GM18526 (cell line): ENCODE results near the gene TBCD.
A peak's percentile ranks its signal among the peaks of the same experiment; 100 is the strongest.

Experiments
- POLR2A ChIP-seq: IDR thresholded peaks from 3 replicates; pipeline ENCODE4 v1.6.1; 2011; ENCODE audit not compliant: insufficient read length; ENCODE audit errors: extremely low read depth

The TBCD gene

DNA sequence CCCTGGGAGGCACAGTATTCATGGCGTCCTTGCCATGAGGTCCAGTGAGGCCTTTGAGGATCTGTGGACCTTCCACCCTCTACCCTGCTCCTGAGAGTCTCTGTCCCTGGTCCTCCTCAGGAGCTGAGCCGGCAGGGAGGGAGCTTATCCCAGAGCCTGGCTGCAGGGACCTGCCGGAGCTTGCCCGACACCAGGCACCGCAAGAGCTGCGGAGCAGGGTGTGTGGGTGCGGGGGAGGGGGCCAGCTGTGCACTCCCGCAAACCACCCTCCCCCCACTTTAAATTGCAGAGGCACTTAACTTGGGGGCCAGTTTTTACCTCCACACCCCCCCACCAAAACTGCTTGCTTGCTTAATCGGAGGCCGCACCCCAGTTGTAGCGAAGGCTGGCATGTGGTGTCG, 88.6 kb downstream of the TBCD start:
- TF ChIP-seq POLR2A, result no peak

DNA sequence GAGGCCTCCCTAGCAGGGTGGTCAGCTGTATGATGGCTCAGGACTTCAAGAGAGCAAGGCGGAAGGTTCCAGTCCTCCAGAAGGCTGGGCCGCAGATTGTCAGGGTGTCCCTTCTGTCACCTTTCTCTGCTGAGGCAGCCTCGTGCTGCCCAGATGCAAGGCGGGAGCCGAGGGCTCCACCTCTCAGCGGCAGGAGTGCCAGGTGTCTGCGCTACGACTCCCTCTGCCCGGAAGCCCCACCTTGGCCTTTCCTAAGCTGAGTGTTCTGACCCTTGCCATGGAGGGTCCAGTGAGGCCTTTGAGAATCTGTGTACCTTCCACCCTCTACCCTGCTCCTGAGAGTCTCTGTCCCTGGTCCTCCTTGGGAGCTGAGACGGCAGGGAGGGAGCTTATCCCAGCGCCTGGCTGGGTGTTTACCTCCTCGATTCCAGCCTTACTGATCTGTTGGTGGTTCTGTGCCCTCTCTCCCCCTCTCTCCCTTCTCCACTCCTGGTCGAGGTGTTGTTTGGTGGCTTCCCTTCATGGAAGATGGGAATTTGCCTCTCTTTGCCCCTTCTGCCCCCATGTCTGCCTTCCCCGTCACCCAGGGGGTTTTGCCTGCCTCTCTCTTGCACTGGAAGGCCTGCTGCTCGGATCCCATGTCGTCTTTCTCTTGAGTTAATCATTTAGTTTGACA, 90.2 kb downstream of the TBCD start:
- TF ChIP-seq POLR2A, result no peak

DNA sequence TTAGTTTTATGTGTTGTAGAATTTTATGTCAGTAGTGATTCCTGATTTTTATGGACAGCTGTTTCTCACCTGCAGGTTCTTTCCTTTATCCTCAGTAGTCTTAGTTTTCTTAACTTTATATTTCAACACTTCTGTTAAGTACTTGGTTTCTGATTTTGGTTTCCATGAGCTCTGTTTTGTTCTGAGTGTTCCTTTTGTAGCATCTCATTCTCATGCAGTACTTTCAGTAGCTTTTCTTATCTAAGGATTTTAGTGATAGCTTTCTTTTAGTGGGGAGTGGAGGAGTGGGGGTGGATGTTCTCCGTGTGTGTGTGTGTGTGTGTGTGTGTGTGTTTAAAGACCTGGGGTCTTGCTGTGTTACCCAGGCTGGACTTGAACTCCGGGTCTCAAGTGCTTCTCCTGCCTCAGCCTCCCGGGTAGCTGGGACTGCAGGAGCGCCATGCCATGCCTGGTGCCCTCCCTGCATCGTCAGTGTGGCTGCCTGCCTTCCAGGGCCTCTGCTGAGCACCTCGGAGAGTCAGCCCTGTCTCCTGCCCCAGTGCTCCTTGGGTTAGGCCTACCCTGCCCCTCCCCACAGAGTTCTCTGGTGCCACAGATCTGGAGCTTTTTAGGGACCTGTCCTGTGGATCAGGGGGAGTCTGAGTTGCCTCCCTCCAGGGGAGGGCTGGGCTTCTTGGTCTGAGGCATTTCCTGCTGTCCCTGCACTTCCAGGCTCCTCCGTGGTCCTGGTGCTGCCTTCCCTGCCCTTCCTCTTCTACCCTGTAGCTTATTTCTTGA, 92.2 kb downstream of the TBCD start:
- TF ChIP-seq POLR2A, result no peak

DNA sequence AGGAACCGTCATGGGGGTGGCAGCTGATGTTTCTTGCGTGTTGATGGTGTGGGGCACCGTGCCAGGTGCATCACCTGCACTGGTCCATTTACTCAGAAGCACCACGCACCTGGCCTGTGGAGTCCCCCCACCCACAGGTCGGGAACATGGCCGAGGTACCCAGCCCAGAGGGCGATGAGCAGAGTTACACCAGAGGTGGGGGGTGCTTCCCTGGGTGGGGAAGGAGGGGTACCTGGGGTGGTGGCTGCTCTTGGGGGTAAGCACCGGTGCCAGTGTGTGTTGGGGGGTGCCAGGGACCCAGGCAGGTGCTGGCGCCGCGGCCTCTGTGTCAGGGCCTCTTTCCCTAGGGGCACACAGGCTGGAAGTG, 92.9 kb downstream of the TBCD start:
- no peak for TF ChIP-seq POLR2A

DNA sequence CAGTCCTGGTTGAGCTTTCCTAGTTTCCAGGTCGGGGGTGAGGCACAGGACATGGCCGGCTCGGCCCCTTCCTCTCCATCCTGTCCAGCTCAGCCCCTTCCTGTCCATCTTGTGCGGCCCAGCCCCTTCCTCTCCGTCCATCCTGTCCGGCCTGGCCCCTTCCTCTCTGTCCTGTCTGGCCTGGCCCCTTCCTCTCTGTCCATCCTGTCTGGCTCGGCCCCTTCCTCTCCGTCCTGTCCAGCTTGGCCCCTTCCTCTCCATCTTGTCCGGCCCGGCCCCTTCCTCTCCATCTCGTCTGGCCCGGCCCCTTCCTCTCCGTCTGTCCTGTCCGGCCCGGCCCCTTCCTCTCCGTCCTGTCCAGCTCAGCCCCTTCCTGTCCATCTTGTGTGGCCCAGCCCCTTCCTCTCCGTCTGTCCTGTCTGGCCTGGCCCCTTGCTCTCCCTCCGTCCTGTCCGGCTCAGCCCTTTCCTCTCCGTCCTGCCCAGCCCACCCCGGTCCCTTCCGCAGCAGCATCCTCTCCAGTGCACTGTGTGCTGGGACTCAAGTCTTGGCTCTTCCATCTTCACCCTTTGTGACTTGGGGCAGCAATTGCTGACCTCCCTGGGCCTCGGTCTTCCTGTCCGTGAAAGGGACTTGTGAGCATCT, 93.4 kb downstream of the TBCD start:
- TF ChIP-seq POLR2A, result no peak

DNA sequence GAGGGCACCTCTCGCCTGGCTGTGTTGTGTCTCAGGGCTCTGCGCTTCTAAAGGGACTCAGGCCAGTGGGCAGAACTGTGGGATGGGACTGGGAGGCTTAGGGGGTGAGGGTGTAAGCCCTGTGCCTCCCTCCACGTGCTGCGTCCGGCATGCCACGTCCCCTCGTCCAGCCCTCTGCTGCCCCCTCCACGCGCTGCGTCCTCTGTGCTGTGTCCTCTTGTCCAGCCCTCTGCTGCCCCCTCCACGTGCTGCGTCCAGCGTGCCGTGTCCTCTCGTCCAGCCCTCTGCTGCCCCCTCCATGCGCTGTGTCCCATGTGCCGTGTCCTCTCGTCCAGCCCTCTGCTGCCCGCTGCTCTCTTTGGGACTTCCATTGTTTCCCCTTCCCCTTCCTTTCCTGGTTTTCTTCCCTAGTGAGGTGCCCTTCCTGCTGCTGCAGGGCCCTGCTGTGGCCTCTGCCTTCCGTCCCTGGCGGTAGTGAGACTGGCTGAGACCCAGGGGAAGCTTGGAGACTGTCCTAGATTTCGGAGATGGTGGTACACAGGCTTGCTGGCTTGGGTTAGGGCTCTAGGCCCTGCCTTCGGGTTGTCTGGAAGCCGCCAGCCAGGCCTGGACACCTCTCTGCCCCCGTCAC, 94.3 kb downstream of the TBCD start:
- no peak for TF ChIP-seq POLR2A

- no peak for TF ChIP-seq POLR2A
These were observed 96.2 kb downstream of the TBCD start for GRCh38 chr17:82848022-82848592.

DNA sequence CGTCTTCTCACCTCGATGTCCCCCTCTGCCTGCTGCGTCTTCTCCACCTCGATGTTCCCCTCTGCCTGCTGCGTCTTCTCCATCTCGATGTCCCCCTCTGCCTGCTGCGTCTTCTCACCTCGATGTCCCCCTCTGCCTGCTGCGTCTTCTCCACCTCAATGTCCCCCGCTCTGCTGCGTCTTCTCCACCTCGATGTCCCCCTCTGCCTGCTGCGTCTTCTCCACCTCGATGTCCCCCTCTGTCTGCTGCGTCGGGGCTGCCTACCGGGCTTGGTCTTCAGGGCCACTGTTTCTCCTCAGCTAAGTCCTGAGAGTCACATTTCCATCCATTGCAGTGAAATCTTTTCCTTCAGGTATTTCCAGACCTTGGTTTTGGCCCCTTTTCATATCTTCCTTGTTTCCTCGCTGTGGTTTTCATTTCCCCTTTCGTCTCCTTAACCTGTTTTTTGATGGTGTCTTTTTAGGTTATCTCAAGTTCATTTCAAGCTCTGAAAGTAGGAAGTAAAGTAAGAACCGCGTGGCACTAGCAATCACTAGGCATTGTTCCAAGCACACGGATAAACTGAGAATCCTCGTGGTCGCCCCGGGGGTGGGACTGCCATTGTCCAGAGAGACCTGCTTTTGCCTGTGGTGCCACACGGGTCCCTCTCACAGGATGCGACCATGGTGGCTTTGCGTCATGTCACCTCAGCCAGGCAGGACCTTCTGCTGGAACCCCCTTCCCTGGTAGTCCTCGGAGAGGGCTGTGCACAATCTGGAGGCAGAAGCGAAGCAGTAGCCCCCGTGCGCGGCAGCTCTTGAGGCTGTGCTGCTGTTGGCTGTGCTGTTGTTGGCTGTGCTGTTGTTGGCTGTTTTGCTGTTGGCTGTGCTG, 97.4 kb downstream of the TBCD start:
- TF ChIP-seq POLR2A, result no peak

GRCh38 chr17:82851381-82851780, 99.5 kb downstream of the TBCD start:
- TF ChIP-seq POLR2A, result no peak

DNA sequence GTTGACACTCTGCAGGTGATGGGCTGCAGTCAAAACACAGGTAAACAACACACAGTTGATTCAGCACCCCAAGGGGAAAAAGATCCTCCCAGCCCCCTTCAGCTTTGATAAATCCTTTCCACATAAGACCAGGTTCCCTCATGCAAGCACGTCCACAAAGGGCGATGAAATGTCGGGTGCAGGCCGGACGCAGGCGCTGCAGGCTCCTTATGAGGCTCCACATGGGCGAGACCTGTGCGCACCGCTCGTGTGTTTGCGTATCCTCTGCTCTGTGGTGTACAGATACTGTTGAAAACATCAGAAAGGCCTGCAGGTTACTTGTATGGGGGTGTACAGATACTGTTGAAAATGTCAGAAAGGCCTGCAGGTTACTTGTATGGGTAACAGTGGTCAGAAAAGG, 102.4 kb downstream of the TBCD start:
- no peak for TF ChIP-seq POLR2A

DNA sequence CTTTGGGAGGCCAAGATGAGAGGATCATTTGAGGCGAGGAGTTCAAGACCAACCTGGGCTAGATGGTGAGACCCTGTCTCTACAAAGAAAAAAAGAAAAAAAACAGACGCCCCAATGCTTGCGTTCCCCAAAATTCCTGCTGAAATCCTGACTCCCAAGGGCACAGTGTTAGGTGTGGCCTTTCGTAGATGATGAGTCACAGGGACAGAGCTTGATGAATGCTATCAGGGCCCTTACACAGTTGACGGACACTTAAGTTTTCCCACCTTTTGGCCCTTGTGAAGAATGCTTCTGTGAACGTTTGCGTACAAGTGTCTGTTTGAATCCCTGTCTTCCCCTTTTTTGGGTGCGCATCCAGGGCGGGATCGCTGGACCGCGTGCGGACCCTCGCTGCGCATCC, 104.5 kb downstream of the TBCD start:
- no peak for TF ChIP-seq POLR2A

DNA sequence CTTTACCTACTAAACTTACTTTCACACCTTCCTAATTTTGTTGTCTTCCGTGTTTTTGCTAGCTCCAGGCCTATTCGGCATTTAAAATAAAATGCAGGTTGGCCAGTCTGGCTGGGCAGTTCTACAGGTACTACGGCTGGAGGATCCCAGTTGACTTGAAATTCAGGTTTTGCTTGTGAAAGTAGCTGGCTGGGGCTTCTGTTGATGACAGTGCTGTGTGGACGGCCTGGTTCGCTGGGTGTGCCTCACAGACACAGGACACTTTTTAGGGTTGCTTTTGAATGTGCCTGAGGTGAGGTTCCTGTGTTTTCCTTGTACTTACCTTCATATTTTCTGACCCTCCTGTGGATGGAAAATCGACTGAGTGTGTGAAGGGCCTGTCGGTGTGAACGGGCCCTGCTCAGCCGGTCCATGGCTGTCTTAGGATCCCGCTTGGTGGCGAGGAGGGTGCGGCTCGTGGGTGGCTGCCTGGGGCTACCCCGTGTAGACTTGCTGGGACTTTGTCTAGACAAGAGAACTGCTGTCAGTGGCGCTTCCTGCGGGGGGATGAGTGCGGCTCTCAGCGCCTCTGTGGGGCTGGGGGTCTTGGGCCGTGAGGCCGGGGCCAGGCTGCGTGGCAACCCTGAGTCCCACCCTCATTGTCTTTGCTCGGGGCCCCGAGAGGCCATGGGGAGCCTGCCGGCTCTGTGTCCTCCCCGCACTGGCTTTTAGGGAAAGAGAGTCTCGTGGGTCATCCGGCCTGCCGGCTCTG, 106.7 kb downstream of the TBCD start:
- TF ChIP-seq POLR2A, result no peak

DNA sequence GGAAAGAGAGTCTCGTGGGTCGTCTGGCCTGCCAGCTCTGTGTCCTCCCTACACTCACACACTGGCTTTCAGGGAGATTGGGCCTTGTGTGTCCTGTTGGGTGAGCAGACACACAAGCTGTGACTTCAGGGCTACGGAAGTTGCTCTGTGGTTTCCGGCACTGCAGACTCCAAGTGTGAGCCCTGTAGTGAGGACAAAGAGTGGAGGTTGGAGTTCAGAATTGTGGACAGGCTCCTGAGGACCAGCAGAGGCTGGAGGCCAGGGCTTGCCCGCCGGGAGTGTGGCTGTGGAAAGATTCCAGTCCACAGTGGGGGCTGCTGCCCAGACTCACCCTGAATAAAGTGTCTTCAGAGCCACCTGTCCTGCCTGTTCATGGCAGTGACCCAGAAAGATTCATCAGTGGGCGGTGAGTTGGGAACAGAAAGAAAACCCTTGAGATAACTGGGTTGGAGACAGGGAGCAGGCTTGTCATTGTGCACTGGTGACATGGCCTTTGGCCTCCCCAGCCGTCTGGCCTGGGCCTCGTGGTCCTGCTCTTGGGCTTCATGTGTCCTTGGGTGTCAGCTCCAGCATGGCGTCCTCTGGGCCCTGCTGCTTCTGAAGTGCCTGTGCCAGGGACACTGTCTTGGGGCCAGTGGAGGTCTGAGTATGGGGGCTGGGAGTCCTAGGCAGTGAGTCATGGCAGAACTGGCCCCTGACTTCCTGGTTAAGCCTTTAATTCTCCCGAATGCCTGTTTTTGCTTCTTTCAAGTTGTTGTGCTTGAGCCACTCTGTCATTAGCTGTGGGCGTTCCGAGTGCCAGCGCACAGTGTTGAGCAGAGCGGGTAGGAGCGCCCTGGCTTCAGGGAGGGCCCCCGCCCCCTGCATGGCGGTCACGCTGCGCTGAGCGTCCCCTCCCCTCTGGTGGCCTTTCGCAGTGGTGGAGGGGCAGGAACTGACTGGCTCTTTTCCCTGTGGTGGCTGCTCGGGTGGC, 107.9 kb downstream of the TBCD start:
- TF ChIP-seq POLR2A, result peak; percentile 38
